Renal cortical epithelial cell (primary cell): ENCODE measurements around the gene IRS2. TPM values are rescaled to one million over a fixed set of nuclear protein-coding genes. Genes with fewer than 3 reads are reported as not detected.

Experiments
- DNase-seq: peaks from one replicate; pipeline ENCODE4 v3.0.0-alpha.2; 2011; ENCODE audit warnings: low read depth
- total RNA-seq: library from RNA; depleted of rRNA; stranded (reverse); fragments of >200 nt; gene quantifications from 2 replicates; pipeline ENCODE4 v1.2.3, GENCODE V29; 2014

The IRS2 gene
- total RNA-seq, 1 donor from 2014 or later = 22.3 TPM

- DNase-seq = no peak
Observed at GRCh38 chr13:109706015-109706715, 80.2 kb downstream of the IRS2 start.

GRCh38 chr13:109704771-109705635, 81.4 kb downstream of the IRS2 start:
- peak; percentile 48 for DNase-seq

- no peak for DNase-seq
Observed at GRCh38 chr13:109703250-109703649, 83.1 kb downstream of the IRS2 start.
